Smooth muscle cell (in vitro differentiated cells): Measurements from ENCODE around the gene PPP1CA. TPM values are rescaled to one million over a fixed set of nuclear protein-coding genes. Genes with fewer than 3 reads are reported as not detected.

Source experiments
- DNase-seq: peaks from one replicate; lab custom pipeline; 2025; ENCODE audit not compliant: unreplicated experiment; lab: John Stamatoyannopoulos, UW
- H2AFZ ChIP-seq: fragments of 200-600 bp; sonication (generic); 2 replicates; pipeline ENCODE4 v1.6.0; 2016; ENCODE audit warnings: antibody characterized with exemption, low read depth, mild to moderate bottlenecking
- H3F3A ChIP-seq: fragments of 200-600 bp; sonication (generic); 2 replicates; pipeline ENCODE4 v1.6.0; 2017; ENCODE audit warnings: antibody characterized with exemption, low read depth
- H3K27ac ChIP-seq: fragments of 200-600 bp; sonication (generic); 2 replicates; pipeline ENCODE4 v1.5.1; 2016; ENCODE audit warnings: low read depth, mild to moderate bottlenecking
- H3K27me3 ChIP-seq: fragments of 200-600 bp; sonication (generic); 2 replicates; pipeline ENCODE4 v1.6.1; 2016; ENCODE audit warnings: low read depth, mild to moderate bottlenecking
- H3K36me3 ChIP-seq: fragments of 200-600 bp; sonication (generic); 2 replicates; pipeline ENCODE4 v1.5.1; 2016; ENCODE audit warnings: low read depth
- H3K4me1 ChIP-seq: fragments of 200-600 bp; sonication (generic); 2 replicates; pipeline ENCODE4 v1.5.1; 2016; ENCODE audit warnings: low read depth
- H3K4me2 ChIP-seq: fragments of 200-600 bp; sonication (generic); 2 replicates; pipeline ENCODE4 v1.6.0; 2016; ENCODE audit warnings: mild to moderate bottlenecking
- H3K4me3 ChIP-seq: fragments of 200-600 bp; sonication (generic); 2 replicates; pipeline ENCODE4 v1.5.1; 2016; ENCODE audit warnings: mild to moderate bottlenecking
- H3K79me2 ChIP-seq: fragments of 200-600 bp; sonication (generic); 2 replicates; pipeline ENCODE4 v1.6.0; 2016; ENCODE audit warnings: low read depth, mild to moderate bottlenecking
- H3K9ac ChIP-seq: fragments of 200-600 bp; sonication (generic); 2 replicates; pipeline ENCODE4 v1.6.0; 2016; ENCODE audit warnings: low read depth
- H3K9me3 ChIP-seq: fragments of 200-600 bp; sonication (generic); replicated peaks from 2 replicates; pipeline ENCODE4 v1.5.1; 2016; ENCODE audit warnings: low read depth
- H4K20me1 ChIP-seq: fragments of 200-600 bp; sonication (generic); 2 replicates; pipeline ENCODE4 v1.6.0; 2016; ENCODE audit warnings: low read depth
- CTCF ChIP-seq: fragments of 200-600 bp; sonication (generic); IDR thresholded peaks from 2 replicates; pipeline ENCODE4 v1.5.1; 2017; ENCODE audit warnings: borderline replicate concordance, mild to moderate bottlenecking, antibody characterized with exemption; ENCODE audit not compliant: insufficient read depth, poor library complexity, severe bottlenecking
- WGBS: methylation state at CpG from one replicate; pipeline ENCODE4 v1.1.7; 2016; ENCODE audit warnings: low lambda C conversion rate; 5-methylcytosine and 5-hydroxymethylcytosine counted together
- polyA plus RNA-seq: library from polyadenylated mRNA; unstranded; fragments of >200 nt; fragmentation: Nextera tagmentation; extraction: Ambion mirVana; gene quantifications from 2 replicates; pipeline ENCODE4 v1.2.1, GENCODE V29; 2016
- total RNA-seq: library from RNA; depleted of rRNA; stranded (reverse); fragments of >200 nt; gene quantifications from 2 replicates; pipeline ENCODE4 v1.2.3, GENCODE V29; 2014

Gene PPP1CA
- total and polyA plus RNA-seq, 2 experiments from 2014 or later, result 123 to 210 TPM

GRCh38 chr11:67411785-67412152 lies 10.1 kb upstream of the PPP1CA start:
- Histone ChIP-seq H3K27ac (no peak overlapping the region), H3F3A (no peaks in the 10 kb centered on the region), H3K9ac (no peak overlapping the region), H3K9me3 (no peaks in the 10 kb centered on the region), H3K36me3 (no peaks in the 10 kb centered on the region), H3K4me2 (no peak overlapping the region), H3K27me3 (peaks cover 18% of the 10 kb centered on the region), H3K4me3 (no peak overlapping the region), H4K20me1 (no peaks in the 10 kb centered on the region), H2AFZ (no peak overlapping the region), H3K79me2 (no peaks in the 10 kb centered on the region), H3K4me1 (peaks cover 6% of the 10 kb centered on the region)
- WGBS, result 87% methylated on average over 7 of the region's 7 CpGs
- TF ChIP-seq CTCF, result no peak
- DNase-seq, result no peak

GRCh38 chr11:67410984-67411784 lies 9.5 kb upstream of the PPP1CA start:
- no peaks in the 10 kb centered on the region for H3K9me3 ChIP-seq
- WGBS, result 87% methylated on average over 17 of the region's 17 CpGs
- peaks cover 18% of the 10 kb centered on the region for H3K27me3 ChIP-seq
- H3K4me1 ChIP-seq, result peaks cover 6% of the 10 kb centered on the region
- H3F3A ChIP-seq, result no peaks in the 10 kb centered on the region
- no peak for DNase-seq
- H3K36me3 ChIP-seq, result no peaks in the 10 kb centered on the region
- no peak overlapping the region for H3K4me3 ChIP-seq
- no peaks in the 10 kb centered on the region for H4K20me1 ChIP-seq
- no peak for TF ChIP-seq CTCF
- no peak overlapping the region for H3K9ac ChIP-seq
- H3K27ac ChIP-seq, result no peak overlapping the region
- no peak overlapping the region for H3K4me2 ChIP-seq
- H3K79me2 ChIP-seq, result no peaks in the 10 kb centered on the region
- no peak overlapping the region for H2AFZ ChIP-seq

GRCh38 chr11:67410369-67410831 lies 8.7 kb upstream of the PPP1CA start:
- Histone ChIP-seq H3K9ac (no peak overlapping the region), H3K4me3 (no peak overlapping the region), H3K36me3 (no peaks in the 10 kb centered on the region), H3K27me3 (peaks cover 18% of the 10 kb centered on the region), H4K20me1 (no peaks in the 10 kb centered on the region), H3F3A (no peaks in the 10 kb centered on the region), H3K79me2 (no peaks in the 10 kb centered on the region), H3K27ac (no peak overlapping the region), H3K9me3 (no peaks in the 10 kb centered on the region), H3K4me1 (peaks cover 6% of the 10 kb centered on the region), H2AFZ (no peak overlapping the region), H3K4me2 (no peak overlapping the region)
- 87% methylated on average over 15 of the region's 15 CpGs for WGBS
- no peak for DNase-seq
- TF ChIP-seq CTCF, result no peak

GRCh38 chr11:67409781-67410368 lies 8.2 kb upstream of the PPP1CA start:
- no peak overlapping the region for H3K9ac ChIP-seq
- TF ChIP-seq CTCF, result no peak
- H3K4me1 ChIP-seq, result peaks cover 6% of the 10 kb centered on the region
- no peaks in the 10 kb centered on the region for H3K9me3 ChIP-seq
- H2AFZ ChIP-seq, result no peak overlapping the region
- no peaks in the 10 kb centered on the region for H3F3A ChIP-seq
- no peak overlapping the region for H3K4me3 ChIP-seq
- H4K20me1 ChIP-seq, result no peaks in the 10 kb centered on the region
- H3K4me2 ChIP-seq, result no peak overlapping the region
- WGBS, result 51% methylated on average over 13 of the region's 13 CpGs
- DNase-seq, result no peak
- no peaks in the 10 kb centered on the region for H3K36me3 ChIP-seq
- no peaks in the 10 kb centered on the region for H3K79me2 ChIP-seq
- peaks cover 14% of the 10 kb centered on the region for H3K27me3 ChIP-seq
- H3K27ac ChIP-seq, result no peak overlapping the region
